ENCODE data around the gene ABCC3. TPM values are rescaled to one million over a fixed set of nuclear protein-coding genes. Genes with fewer than 3 reads are reported as not detected.

ABCC3 gene
- total RNA-seq, 1 experiment from 2014 or later, result 88.0 TPM

DNA sequence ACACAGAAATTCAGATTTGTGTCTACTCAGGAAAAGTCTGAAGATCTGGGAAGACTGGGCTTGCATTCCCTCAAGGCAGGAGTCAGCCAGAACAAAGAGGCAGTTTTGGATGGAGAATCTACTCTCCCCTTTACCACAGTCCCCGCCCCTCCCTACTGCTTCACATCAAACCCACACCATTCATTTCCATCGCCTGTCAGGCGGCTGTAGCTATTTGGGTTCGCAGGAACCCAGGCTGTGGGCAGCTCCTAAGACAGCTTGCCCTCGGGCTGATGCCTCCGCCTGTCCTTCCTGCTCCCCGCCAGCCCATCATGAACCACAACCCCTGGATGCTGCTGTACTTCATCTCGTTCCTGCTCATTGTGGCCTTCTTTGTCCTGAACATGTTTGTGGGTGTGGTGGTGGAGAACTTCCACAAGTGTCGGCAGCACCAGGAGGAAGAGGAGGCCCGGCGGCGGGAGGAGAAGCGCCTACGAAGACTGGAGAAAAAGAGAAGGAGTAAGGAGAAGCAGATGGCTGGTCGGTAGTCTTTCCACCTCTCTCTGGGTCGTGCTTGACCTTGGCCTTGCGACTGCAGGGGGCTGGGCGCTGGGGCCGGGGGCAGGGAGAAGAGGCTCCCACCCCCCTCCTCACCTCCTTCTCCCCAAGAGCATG lies 27.0 kb upstream of the ABCC3 start:
- CTCF ChIA-PET, result no interaction called here
- Mint-ChIP-seq H3K4me3 (ENCODE audit: low read depth, unreplicated experiment) (no peak overlapping the region), H3K27me3 (ENCODE audit: unreplicated experiment) (peaks cover 91% of the 10 kb centered on the region), H3K36me3 (ENCODE audit: insufficient read depth, unreplicated experiment) (no peaks in the 10 kb centered on the region), H3K9me3 (ENCODE audit: low read depth, unreplicated experiment) (no peaks in the 10 kb centered on the region), H3K27ac (ENCODE audit: unreplicated experiment) (no peak overlapping the region), H3K4me1 (ENCODE audit: low read depth, unreplicated experiment) (no peaks in the 10 kb centered on the region)
- intact Hi-C loops (cut with micrococcal nuclease; ENCODE audit: unreplicated experiment), result no loop called here
- no peak for DNase-seq
- no TSS peak for BruUV-seq (replicated peaks)
- TF ChIP-seq, protein P1, sequence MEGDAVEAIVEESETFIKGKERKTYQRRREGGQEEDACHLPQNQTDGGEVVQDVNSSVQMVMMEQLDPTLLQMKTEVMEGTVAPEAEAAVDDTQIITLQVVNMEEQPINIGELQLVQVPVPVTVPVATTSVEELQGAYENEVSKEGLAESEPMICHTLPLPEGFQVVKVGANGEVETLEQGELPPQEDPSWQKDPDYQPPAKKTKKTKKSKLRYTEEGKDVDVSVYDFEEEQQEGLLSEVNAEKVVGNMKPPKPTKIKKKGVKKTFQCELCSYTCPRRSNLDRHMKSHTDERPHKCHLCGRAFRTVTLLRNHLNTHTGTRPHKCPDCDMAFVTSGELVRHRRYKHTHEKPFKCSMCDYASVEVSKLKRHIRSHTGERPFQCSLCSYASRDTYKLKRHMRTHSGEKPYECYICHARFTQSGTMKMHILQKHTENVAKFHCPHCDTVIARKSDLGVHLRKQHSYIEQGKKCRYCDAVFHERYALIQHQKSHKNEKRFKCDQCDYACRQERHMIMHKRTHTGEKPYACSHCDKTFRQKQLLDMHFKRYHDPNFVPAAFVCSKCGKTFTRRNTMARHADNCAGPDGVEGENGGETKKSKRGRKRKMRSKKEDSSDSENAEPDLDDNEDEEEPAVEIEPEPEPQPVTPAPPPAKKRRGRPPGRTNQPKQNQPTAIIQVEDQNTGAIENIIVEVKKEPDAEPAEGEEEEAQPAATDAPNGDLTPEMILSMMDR (IDR thresholded peaks at IDR 0.05; ENCODE audit: unreplicated experiment), result peak; percentile 5

DNA sequence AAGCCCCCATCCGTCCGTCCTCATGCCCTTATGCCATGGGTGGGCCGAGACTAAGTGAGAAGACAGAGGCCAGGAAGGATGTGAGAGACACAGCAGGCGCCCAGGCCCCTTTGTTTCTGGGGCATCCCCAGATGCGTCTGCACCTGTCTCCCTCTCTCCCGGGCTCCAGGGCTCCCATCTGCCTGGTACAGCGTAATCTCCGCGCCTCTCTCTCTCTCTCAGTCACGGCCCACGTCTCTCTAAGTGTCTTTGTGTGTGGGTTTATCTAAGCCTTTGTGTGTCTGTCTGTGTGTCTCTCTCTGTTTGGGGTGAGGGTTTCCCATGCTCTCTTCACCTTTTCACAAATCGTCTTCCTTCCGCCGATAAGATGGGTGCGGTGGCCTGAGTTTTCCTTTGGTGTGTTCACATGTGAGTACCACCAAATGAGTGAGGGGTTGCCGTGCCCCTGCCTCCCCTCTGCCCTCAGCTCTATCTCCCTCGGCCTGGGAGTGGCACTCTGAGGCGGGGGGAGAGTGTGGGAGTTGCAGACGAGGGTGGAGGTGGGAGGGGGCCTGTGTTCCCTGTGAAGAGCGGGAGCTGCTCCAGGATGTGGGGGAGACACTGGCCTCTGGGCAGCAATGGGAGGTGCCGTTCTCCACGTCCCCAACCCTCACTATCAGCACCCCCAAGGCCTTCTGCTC lies 25.8 kb upstream of the ABCC3 start:
- no peaks in the 10 kb centered on the region for H3K9me3 Mint-ChIP-seq (ENCODE audit: low read depth, unreplicated experiment)
- BruUV-seq (replicated peaks), result no TSS peak
- H3K27ac Mint-ChIP-seq (ENCODE audit: unreplicated experiment), result no peak overlapping the region
- no peaks in the 10 kb centered on the region for H3K36me3 Mint-ChIP-seq (ENCODE audit: insufficient read depth, unreplicated experiment)
- CTCF ChIA-PET, result no interaction called here
- intact Hi-C loops (cut with micrococcal nuclease; ENCODE audit: unreplicated experiment), result no loop called here
- H3K4me1 Mint-ChIP-seq (ENCODE audit: low read depth, unreplicated experiment), result no peaks in the 10 kb centered on the region
- peaks cover 85% of the 10 kb centered on the region for H3K27me3 Mint-ChIP-seq (ENCODE audit: unreplicated experiment)
- no peak for DNase-seq
- H3K4me3 Mint-ChIP-seq (ENCODE audit: low read depth, unreplicated experiment), result no peak overlapping the region
- TF ChIP-seq, protein P1 (IDR thresholded peaks at IDR 0.05; ENCODE audit: unreplicated experiment), result no peak

DNA sequence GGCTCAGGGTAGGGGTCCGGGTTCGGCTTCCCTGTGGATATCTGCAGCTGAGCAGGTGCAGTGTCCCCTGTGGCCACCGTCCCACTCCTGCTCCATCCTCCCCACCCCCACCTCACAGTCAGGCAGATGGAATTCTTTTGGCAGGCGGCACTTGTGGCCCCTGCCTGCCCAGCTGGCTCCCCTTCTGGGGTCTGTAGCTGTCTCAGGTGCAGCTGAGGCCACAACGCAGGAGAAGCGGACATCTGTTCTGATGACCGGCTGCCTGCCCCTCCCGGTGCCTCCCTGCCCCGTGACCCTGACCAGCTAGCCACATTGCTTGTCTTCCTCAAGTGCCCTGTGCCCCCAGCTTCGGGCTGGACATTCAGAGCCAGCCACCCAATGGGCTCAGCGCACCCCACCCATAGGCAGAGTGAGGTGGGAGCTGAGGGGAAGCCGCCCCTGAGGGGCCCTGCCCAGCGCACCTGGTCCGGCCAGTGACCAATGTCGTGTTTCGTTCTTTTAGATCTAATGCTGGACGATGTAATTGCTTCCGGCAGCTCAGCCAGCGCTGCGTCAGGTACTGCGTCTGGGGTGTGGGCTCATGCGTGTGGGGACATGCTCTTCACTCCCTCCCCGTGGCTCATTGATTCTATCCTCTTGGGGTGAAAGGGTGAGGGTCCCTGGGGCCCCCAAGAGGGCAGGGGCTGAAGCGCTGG lies 25.2 kb upstream of the ABCC3 start:
- intact Hi-C loops (cut with micrococcal nuclease; ENCODE audit: unreplicated experiment), result no loop called here
- Mint-ChIP-seq H3K27me3 (ENCODE audit: unreplicated experiment) (peaks cover 85% of the 10 kb centered on the region), H3K36me3 (ENCODE audit: insufficient read depth, unreplicated experiment) (no peaks in the 10 kb centered on the region), H3K4me1 (ENCODE audit: low read depth, unreplicated experiment) (no peaks in the 10 kb centered on the region), H3K9me3 (ENCODE audit: low read depth, unreplicated experiment) (no peaks in the 10 kb centered on the region), H3K27ac (ENCODE audit: unreplicated experiment) (no peak overlapping the region), H3K4me3 (ENCODE audit: low read depth, unreplicated experiment) (no peak overlapping the region)
- CTCF ChIA-PET, result no interaction called here
- TF ChIP-seq, protein P1 (IDR thresholded peaks at IDR 0.05; ENCODE audit: unreplicated experiment), result no peak
- no peak for DNase-seq
- BruUV-seq (replicated peaks), result no TSS peak

GRCh38 chr17:50611634-50612033 lies 23.0 kb upstream of the ABCC3 start:
- no TSS peak for BruUV-seq (replicated peaks)
- no peak overlapping the region for H3K4me3 Mint-ChIP-seq (ENCODE audit: low read depth, unreplicated experiment)
- DNase-seq, result no peak
- H3K27me3 Mint-ChIP-seq (ENCODE audit: unreplicated experiment), result peaks cover 85% of the 10 kb centered on the region
- CTCF ChIA-PET, result interaction anchor here (1.3 kb wide), 1 partner anchor 14 kb away, joined by 3 read pairs; no protein-coding TSS in a partner anchor
- H3K9me3 Mint-ChIP-seq (ENCODE audit: low read depth, unreplicated experiment), result no peaks in the 10 kb centered on the region
- no peaks in the 10 kb centered on the region for H3K36me3 Mint-ChIP-seq (ENCODE audit: insufficient read depth, unreplicated experiment)
- no peak overlapping the region for H3K27ac Mint-ChIP-seq (ENCODE audit: unreplicated experiment)
- TF ChIP-seq, protein P1 (IDR thresholded peaks at IDR 0.05; ENCODE audit: unreplicated experiment), result no peak
- H3K4me1 Mint-ChIP-seq (ENCODE audit: low read depth, unreplicated experiment), result no peaks in the 10 kb centered on the region
- intact Hi-C loops (cut with micrococcal nuclease; ENCODE audit: unreplicated experiment), result no loop called here
